ENCODE measurements around the gene CAB39L.
"Not testable (repeated sequence)": the region's sequence is repeated elsewhere in the genome, so short reads cannot be mapped to it uniquely, and the experiment has no call there.

Gene CAB39L

GRCh38 chr13:49295244-49295643 is 148.6 kb downstream of the CAB39L start:
- H3K36me3 ChIP-seq (ENCODE audit: control insufficient read depth, insufficient read depth, low read length), result no peaks in the 10 kb centered on the region

GRCh38 chr13:49294723-49295122 is 149.1 kb downstream of the CAB39L start:
- H3K9me3 ChIP-seq (ENCODE audit: control insufficient read depth, insufficient read depth, low read length); H3K4me1 ChIP-seq (ENCODE audit: control insufficient read depth, insufficient read depth, low read length); H3K9ac ChIP-seq (ENCODE audit: low read depth, low read length); H3K4me3 ChIP-seq (ENCODE audit: low read depth, low read length); H3K27me3 ChIP-seq (ENCODE audit: control insufficient read depth, insufficient read depth, low read length); H3K36me3 ChIP-seq (ENCODE audit: control insufficient read depth, insufficient read depth, low read length): not testable (repeated sequence)

More at GRCh38 chr13:49295244-49295643, 148.6 kb downstream of the CAB39L start:
- Histone ChIP-seq H3K4me3 (ENCODE audit: low read depth, low read length) (no peak overlapping the region), H3K9me3 (ENCODE audit: control insufficient read depth, insufficient read depth, low read length) (no peaks in the 10 kb centered on the region), H3K4me1 (ENCODE audit: control insufficient read depth, insufficient read depth, low read length) (no peaks in the 10 kb centered on the region), H3K27me3 (ENCODE audit: control insufficient read depth, insufficient read depth, low read length) (no peaks in the 10 kb centered on the region), H3K9ac (ENCODE audit: low read depth, low read length) (no peak overlapping the region)

DNA sequence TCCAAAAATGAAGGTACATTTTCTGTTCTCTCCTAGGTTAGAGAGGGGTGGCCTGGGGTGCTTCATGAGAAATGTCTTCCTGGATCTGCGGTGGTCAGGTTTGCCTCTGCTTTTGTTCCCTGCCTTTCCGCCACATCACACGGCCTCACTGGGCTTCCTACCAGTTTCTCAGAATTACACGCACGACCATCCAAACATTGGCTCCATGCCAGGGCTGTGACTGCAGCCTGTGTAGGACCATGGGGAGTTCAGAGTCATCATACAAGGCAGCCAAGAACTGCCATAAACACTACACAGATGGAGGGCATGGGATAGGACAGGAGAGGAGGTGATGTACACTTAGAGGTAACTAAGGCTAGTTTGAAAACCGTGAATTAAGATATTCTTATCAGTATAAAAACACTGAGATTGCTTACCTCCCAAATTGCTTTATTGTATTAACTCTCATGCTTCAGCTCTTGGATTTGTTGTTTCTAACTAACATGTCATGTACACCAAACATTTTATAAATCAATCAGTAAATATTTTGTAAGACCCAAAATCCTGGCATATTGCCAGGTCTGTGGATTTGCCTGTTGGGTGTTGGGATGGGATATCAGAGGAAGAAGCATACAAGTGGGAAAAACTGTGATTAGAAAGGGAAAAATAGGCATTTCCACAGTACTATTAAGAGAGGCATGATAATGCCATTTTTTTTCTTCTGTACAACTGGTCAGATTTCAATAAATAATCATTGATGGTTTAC is 150.9 kb downstream of the CAB39L start:
- H3K9ac ChIP-seq (ENCODE audit: low read depth, low read length), result no peak overlapping the region
- H3K4me3 ChIP-seq (ENCODE audit: low read depth, low read length), result no peak overlapping the region

GRCh38 chr13:49288458-49288857 is 155.4 kb downstream of the CAB39L start:
- Histone ChIP-seq H3K9me3 (ENCODE audit: control insufficient read depth, insufficient read depth, low read length) (no peaks in the 10 kb centered on the region), H3K4me1 (ENCODE audit: control insufficient read depth, insufficient read depth, low read length) (no peaks in the 10 kb centered on the region), H3K4me3 (ENCODE audit: low read depth, low read length) (no peak overlapping the region), H3K27me3 (ENCODE audit: control insufficient read depth, insufficient read depth, low read length) (no peaks in the 10 kb centered on the region), H3K36me3 (ENCODE audit: control insufficient read depth, insufficient read depth, low read length) (no peaks in the 10 kb centered on the region), H3K9ac (ENCODE audit: low read depth, low read length) (no peak overlapping the region)

More for the DNA sequence above, 150.9 kb downstream of the CAB39L start:
- H3K36me3 ChIP-seq (ENCODE audit: control insufficient read depth, insufficient read depth, low read length), result no peaks in the 10 kb centered on the region
- no peaks in the 10 kb centered on the region for H3K27me3 ChIP-seq (ENCODE audit: control insufficient read depth, insufficient read depth, low read length)
- no peaks in the 10 kb centered on the region for H3K9me3 ChIP-seq (ENCODE audit: control insufficient read depth, insufficient read depth, low read length)
- H3K4me1 ChIP-seq (ENCODE audit: control insufficient read depth, insufficient read depth, low read length), result no peaks in the 10 kb centered on the region

GRCh38 chr13:49287995-49288394 is 155.9 kb downstream of the CAB39L start:
- Histone ChIP-seq H3K9ac (ENCODE audit: low read depth, low read length) (no peak overlapping the region), H3K27me3 (ENCODE audit: control insufficient read depth, insufficient read depth, low read length) (no peaks in the 10 kb centered on the region), H3K36me3 (ENCODE audit: control insufficient read depth, insufficient read depth, low read length) (no peaks in the 10 kb centered on the region), H3K4me3 (ENCODE audit: low read depth, low read length) (no peak overlapping the region), H3K4me1 (ENCODE audit: control insufficient read depth, insufficient read depth, low read length) (no peaks in the 10 kb centered on the region), H3K9me3 (ENCODE audit: control insufficient read depth, insufficient read depth, low read length) (no peaks in the 10 kb centered on the region)

GRCh38 chr13:49279885-49280284 is 164.0 kb downstream of the CAB39L start:
- Histone ChIP-seq H3K9me3 (ENCODE audit: control insufficient read depth, insufficient read depth, low read length) (no peaks in the 10 kb centered on the region), H3K4me3 (ENCODE audit: low read depth, low read length) (no peak overlapping the region), H3K9ac (ENCODE audit: low read depth, low read length) (no peak overlapping the region), H3K27me3 (ENCODE audit: control insufficient read depth, insufficient read depth, low read length) (no peaks in the 10 kb centered on the region), H3K36me3 (ENCODE audit: control insufficient read depth, insufficient read depth, low read length) (no peaks in the 10 kb centered on the region), H3K4me1 (ENCODE audit: control insufficient read depth, insufficient read depth, low read length) (peaks cover 10% of the 10 kb centered on the region)

- Histone ChIP-seq H3K36me3 (ENCODE audit: control insufficient read depth, insufficient read depth, low read length) (no peaks in the 10 kb centered on the region), H3K4me3 (ENCODE audit: low read depth, low read length) (no peak overlapping the region), H3K27me3 (ENCODE audit: control insufficient read depth, insufficient read depth, low read length) (no peaks in the 10 kb centered on the region), H3K9ac (ENCODE audit: low read depth, low read length) (no peak overlapping the region), H3K4me1 (ENCODE audit: control insufficient read depth, insufficient read depth, low read length) (peaks cover 10% of the 10 kb centered on the region), H3K9me3 (ENCODE audit: control insufficient read depth, insufficient read depth, low read length) (no peaks in the 10 kb centered on the region)
Measured at GRCh38 chr13:49279112-49279511, 164.8 kb downstream of the CAB39L start.

GRCh38 chr13:49278211-49278610 is 165.7 kb downstream of the CAB39L start:
- no peak overlapping the region for H3K9ac ChIP-seq (ENCODE audit: low read depth, low read length)
- H3K9me3 ChIP-seq (ENCODE audit: control insufficient read depth, insufficient read depth, low read length), result no peaks in the 10 kb centered on the region
- H3K4me3 ChIP-seq (ENCODE audit: low read depth, low read length), result no peak overlapping the region
- H3K4me1 ChIP-seq (ENCODE audit: control insufficient read depth, insufficient read depth, low read length), result peaks cover 10% of the 10 kb centered on the region
- H3K27me3 ChIP-seq (ENCODE audit: control insufficient read depth, insufficient read depth, low read length), result no peaks in the 10 kb centered on the region
- no peaks in the 10 kb centered on the region for H3K36me3 ChIP-seq (ENCODE audit: control insufficient read depth, insufficient read depth, low read length)

GRCh38 chr13:49272296-49272695 is 171.6 kb downstream of the CAB39L start:
- Histone ChIP-seq H3K36me3 (ENCODE audit: control insufficient read depth, insufficient read depth, low read length) (no peaks in the 10 kb centered on the region), H3K4me3 (ENCODE audit: low read depth, low read length) (no peak overlapping the region), H3K9me3 (ENCODE audit: control insufficient read depth, insufficient read depth, low read length) (no peaks in the 10 kb centered on the region), H3K4me1 (ENCODE audit: control insufficient read depth, insufficient read depth, low read length) (peaks cover 3% of the 10 kb centered on the region), H3K27me3 (ENCODE audit: control insufficient read depth, insufficient read depth, low read length) (no peaks in the 10 kb centered on the region), H3K9ac (ENCODE audit: low read depth, low read length) (no peak overlapping the region)

DNA sequence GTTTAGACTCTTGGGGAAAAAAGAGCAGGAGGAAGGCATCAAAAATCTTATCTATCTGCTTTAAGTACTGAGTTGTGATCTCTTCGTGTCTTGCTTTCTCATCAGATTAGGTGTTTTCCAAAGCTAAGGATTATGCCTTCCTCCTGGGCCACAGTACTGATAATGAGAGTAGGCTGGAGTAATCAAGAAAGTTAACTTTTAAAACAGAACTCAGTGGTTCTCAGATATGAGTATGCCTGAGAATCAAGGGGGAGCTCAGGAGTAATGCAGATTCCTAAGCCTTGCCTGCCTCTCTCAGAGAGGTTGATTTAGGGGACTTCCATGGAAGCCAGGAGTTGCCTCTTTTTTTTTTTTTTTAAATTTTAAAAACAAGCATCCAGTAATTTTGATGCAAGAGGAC is 172.6 kb downstream of the CAB39L start:
- Histone ChIP-seq H3K9ac (ENCODE audit: low read depth, low read length) (no peak overlapping the region), H3K4me3 (ENCODE audit: low read depth, low read length) (no peak overlapping the region), H3K27me3 (ENCODE audit: control insufficient read depth, insufficient read depth, low read length) (no peaks in the 10 kb centered on the region), H3K9me3 (ENCODE audit: control insufficient read depth, insufficient read depth, low read length) (no peaks in the 10 kb centered on the region), H3K36me3 (ENCODE audit: control insufficient read depth, insufficient read depth, low read length) (no peaks in the 10 kb centered on the region), H3K4me1 (ENCODE audit: control insufficient read depth, insufficient read depth, low read length) (peaks cover 3% of the 10 kb centered on the region)

DNA sequence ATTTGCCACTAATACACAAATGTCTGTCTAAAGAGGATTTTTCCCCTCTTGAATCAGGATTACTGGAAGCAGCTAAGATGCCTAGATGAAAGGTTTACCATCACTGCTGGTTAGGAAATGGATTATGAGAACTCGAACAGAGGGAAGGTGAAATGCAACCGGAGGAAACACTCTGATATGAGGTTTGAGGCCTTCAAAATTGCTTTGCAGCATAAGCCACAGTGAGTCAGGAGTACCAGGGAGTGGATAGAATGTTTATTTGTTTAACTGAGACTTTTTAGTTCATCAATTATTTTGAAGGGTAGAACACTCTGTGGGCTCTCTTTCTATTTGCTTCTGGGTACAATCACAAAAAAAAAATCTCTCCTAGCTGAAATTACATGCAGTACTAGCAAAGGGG is 178.0 kb downstream of the CAB39L start:
- Histone ChIP-seq H3K36me3 (ENCODE audit: control insufficient read depth, insufficient read depth, low read length) (no peaks in the 10 kb centered on the region), H3K27me3 (ENCODE audit: control insufficient read depth, insufficient read depth, low read length) (no peaks in the 10 kb centered on the region), H3K4me1 (ENCODE audit: control insufficient read depth, insufficient read depth, low read length) (peaks cover 5% of the 10 kb centered on the region), H3K9me3 (ENCODE audit: control insufficient read depth, insufficient read depth, low read length) (no peaks in the 10 kb centered on the region), H3K4me3 (ENCODE audit: low read depth, low read length) (no peak overlapping the region), H3K9ac (ENCODE audit: low read depth, low read length) (no peak overlapping the region)

DNA sequence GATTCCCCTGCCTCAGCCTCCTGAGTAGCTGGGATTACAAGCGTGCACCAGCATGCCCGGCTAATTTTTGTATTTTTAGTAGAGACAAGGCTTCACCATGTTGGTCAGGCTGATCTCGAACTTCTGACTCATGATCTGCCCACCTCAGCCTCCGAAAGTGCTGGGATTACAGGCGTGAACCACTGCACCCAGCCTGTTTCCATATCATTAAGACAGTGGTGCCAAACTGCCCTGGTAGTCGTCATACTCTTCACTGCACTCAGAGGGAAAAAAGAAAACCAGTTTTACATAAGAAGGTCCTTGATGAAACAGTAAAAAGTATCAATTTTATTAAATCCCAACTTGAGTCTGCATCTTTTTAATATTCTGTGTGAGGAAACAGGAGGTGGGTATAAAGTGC is 181.2 kb downstream of the CAB39L start:
- Histone ChIP-seq H3K9ac (ENCODE audit: low read depth, low read length) (no peak overlapping the region), H3K9me3 (ENCODE audit: control insufficient read depth, insufficient read depth, low read length) (no peaks in the 10 kb centered on the region), H3K4me3 (ENCODE audit: low read depth, low read length) (no peak overlapping the region), H3K4me1 (ENCODE audit: control insufficient read depth, insufficient read depth, low read length) (peaks cover 5% of the 10 kb centered on the region), H3K36me3 (ENCODE audit: control insufficient read depth, insufficient read depth, low read length) (no peaks in the 10 kb centered on the region), H3K27me3 (ENCODE audit: control insufficient read depth, insufficient read depth, low read length) (no peaks in the 10 kb centered on the region)

Data from iPS-15b (cell line).